Measurements from ENCODE around the gene GDI1. TPM values are rescaled to one million over a fixed set of nuclear protein-coding genes. Genes with fewer than 3 reads are reported as not detected.

The GDI1 gene
- total and polyA plus RNA-seq, 9 of the 15 experiments (the other 6 are each of a cell fraction or from before 2014, with no cell fraction given): 0.97 to 82.6 (median 37.5) TPM

GRCh38 chrX:154399527-154400368 lies 37.2 kb upstream of the GDI1 start (continued):
- TF ChIP-seq ZBTB9 (CRISPR knock-in tag; IDR thresholded peaks at IDR 0.05) (no peak), PTTG1 (tag; IDR thresholded peaks at IDR 0.05; ENCODE audit: low read depth) (no peak), E2F1 (CRISPR knock-in tag; IDR thresholded peaks at IDR 0.05) (0 out of 2 replicates have a peak, but pooled peaks have one; percentile 14), CHD1 (IDR thresholded peaks at IDR 0.05; ENCODE audit: low read length) (peak; percentile 7), BCLAF1 (IDR thresholded peaks at IDR 0.05; ENCODE audit: borderline replicate concordance in 1 of 2, control insufficient read depth in 1 of 2, low read depth in 2 of 2, low read length in 1 of 2) (peak in 1 of 2 experiments; percentile 25; a peak in 1 of 4 replicates), HDAC1 (IDR thresholded peaks at IDR 0.05) (peak in 1 of 2 experiments; percentile 6; a peak in 1 of 4 replicates), POLR2A (conservative IDR thresholded peaks at IDR 0.05) (peak; percentile 50), YY1 (IDR thresholded peaks at IDR 0.05; ENCODE audit: borderline replicate concordance in 1 of 3, control insufficient read depth in 1 of 3, extremely low read depth in 1 of 3, insufficient read depth in 3 of 3, insufficient read length in 1 of 3, insufficient replicate concordance in 2 of 3, low read depth in 1 of 3, low read length in 2 of 3) (peak in 1 of 3 experiments; percentile 55), CEBPB (tag; IDR thresholded peaks at IDR 0.05) (no peak), U2AF1 (optimal IDR thresholded peaks at IDR 0.05; ENCODE audit: low read depth, low read length) (no peak), POLR2B (IDR thresholded peaks at IDR 0.05; ENCODE audit: low read depth, partially characterized antibody) (peak; percentile 3), ZNF140 (CRISPR knock-in tag; IDR thresholded peaks at IDR 0.05) (no peak), HLTF (IDR thresholded peaks at IDR 0.05) (no peak), CREM (IDR thresholded peaks at IDR 0.05; ENCODE audit: low read depth) (0 out of 2 replicates have a peak, but pooled peaks have one; percentile 6), POLR3A (IDR thresholded peaks at IDR 0.05; ENCODE audit: borderline replicate concordance, extremely low read depth, insufficient read depth, insufficient read length) (no peak), HIVEP1 (CRISPR knock-in tag; IDR thresholded peaks at IDR 0.05) (no peak), DMBX1 (CRISPR knock-in tag; IDR thresholded peaks at IDR 0.05; ENCODE audit: borderline replicate concordance) (no peak), CSDE1 (IDR thresholded peaks at IDR 0.05) (0 out of 4 replicates have a peak, but pooled peaks of 1 of the 2 experiments have one; percentile 44), CREB1 (IDR thresholded peaks at IDR 0.05) (no peak; the same call in 1 of the 2 replicates), CREB1 (CRISPR knock-in tag; IDR thresholded peaks at IDR 0.05) (peak; percentile 43; the same call in 1 of the 2 replicates), ZNF263 (CRISPR knock-in tag; IDR thresholded peaks at IDR 0.05; ENCODE audit: borderline replicate concordance) (peak; percentile 68; the same call in 1 of the 2 replicates)
